Sigmoid colon (tissue), 4 donors: ENCODE measurements around the gene HIRIP3.

Source experiments
- CTCF ChIP-seq, 4 experiments: fragments of 450-650 bp in 3 of 4; fragments of 200-600 bp in 1 of 4; IDR thresholded peaks; one replicate each; pipeline ENCODE4 v1.5.1; 2016 to 2019; ENCODE audit warnings: antibody characterized with exemption in 4 of 4, mild to moderate bottlenecking in 3 of 4, moderate library complexity in 2 of 4
- EP300 ChIP-seq, 4 donors: sonication (generic); formaldehyde crosslinking; IDR thresholded peaks; one replicate each; pipeline ENCODE4 v1.6.1; 2017; ENCODE audit warnings: antibody characterized with exemption in 4 of 4

DNA sequence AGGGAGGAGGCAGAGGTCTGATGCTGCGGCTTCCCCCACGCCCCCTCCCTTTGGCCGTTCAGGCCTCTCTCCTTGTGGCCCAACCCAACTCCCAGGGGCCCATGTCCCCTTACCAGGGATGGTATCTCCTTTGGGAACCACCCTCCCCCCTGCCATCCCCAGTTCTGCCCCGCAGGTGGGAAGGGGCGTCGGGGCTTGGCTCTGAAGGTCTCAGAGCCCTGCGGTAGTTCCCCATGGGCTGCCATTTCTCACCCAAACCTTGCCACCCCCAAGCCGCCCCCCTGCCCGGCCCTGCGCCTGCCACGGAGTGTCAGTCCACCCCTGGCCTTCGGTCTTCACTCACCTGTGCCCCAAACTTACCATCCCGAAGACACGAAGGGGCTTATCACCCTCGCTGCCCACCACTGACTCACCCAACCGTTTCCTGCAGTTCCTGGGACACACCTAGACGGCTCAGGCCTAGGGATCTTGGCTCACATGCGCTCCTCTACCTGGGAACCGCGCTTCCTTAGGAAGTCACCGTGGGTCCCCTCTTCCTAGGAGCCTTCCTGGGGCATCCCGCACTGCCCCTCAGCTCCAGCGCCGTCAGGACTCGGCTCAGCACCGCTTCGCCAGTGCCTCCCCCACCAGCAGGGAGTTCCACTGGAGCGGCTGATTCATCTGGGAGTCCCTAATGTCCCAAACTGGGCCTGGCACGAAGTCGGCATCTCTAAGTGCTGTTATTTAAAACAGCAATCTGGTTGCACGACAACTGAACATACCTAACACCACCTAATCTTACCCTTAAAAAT lies 16.5 kb upstream of the HIRIP3 start:
- TF ChIP-seq EP300 (IDR thresholded peaks at IDR 0.05) (no peak), CTCF (IDR thresholded peaks at IDR 0.05) (no peak)
